Measurements from ENCODE around the gene SLC25A14. TPM values are rescaled to one million over a fixed set of nuclear protein-coding genes. Genes with fewer than 3 reads are reported as not detected.
A peak's percentile ranks its signal among the peaks of the same experiment; 100 is the strongest.

SLC25A14 gene
- total RNA-seq (10.6 and 14.5 TPM in 2 replicates), polyA plus RNA-seq (9.2 and 11.5 TPM in 2 replicates), polyA minus RNA-seq (9.7 and 20.5 TPM in 2 replicates), Bru-seq, nascent RNA (percentile 57 among the genes with signal in this experiment), BruChase-seq, experiment 1, labeled RNA remaining after a 6-hour chase (percentile 50 among the genes with signal in this experiment), BruChase-seq, experiment 2, labeled RNA remaining after a 2-hour chase (percentile 56 among the genes with signal in this experiment)
- 7.8 and 8.9 TPM in 2 replicates for polyA plus RNA-seq (2011; cell fraction: cytosol; rRNA removed)
- polyA plus RNA-seq (2011; cell fraction: nucleus; rRNA removed), result 36.4 and 53.2 TPM in 2 replicates
- 13.9 and 18.3 TPM in 2 replicates for polyA plus RNA-seq (2012)
- 5.4 TPM for polyA minus RNA-seq (2011; cell fraction: cytosol; rRNA and poly(A)+ RNA removed)
- 10.7 and 16.2 TPM in 2 replicates for polyA minus RNA-seq (2011; cell fraction: nucleus; rRNA and poly(A)+ RNA removed)
- long read RNA-seq, transcript SLC25A14-213 (10 exons, 1,403 nt), result major isoform, 7 of 27 reads
- long read RNA-seq, partial matches to known transcripts, result 0 of 27 reads
- long read RNA-seq, other reads (novel, unspliced or antisense), result 18 of 27 reads

GRCh38 chrX:130339408-130340222, at the start of gene SLC25A14:
Gene SLC25A14 (plus strand): TSS chrX:130339919. CDS start chrX:130340279, 360 bp downstream.
- Histone ChIP-seq H2AFZ (ENCODE audit: low read depth, low read length) (peak within 1 kb of the TSS; percentile 99), H3K9ac (replicated peaks; ENCODE audit: extremely low read depth, insufficient read depth, low read length) (peak within 1 kb of the TSS; percentile 72), H3K9me1 (replicated peaks; ENCODE audit: control insufficient read depth, extremely low read depth, insufficient read depth, low read length) (no peaks in the 10 kb centered on the region), H3K4me2 (ENCODE audit: insufficient read depth, low read length) (peak within 1 kb of the TSS; percentile 83), H3K9me3 (replicated peaks; ENCODE audit: control insufficient read depth, insufficient read depth, low read length) (no peaks in the 10 kb centered on the region), H3K4me1 (ENCODE audit: control insufficient read depth, extremely low read depth, insufficient read depth, low read length) (no peaks in the 10 kb centered on the region), H4K20me1 (replicated peaks; ENCODE audit: control insufficient read depth, extremely low read depth, insufficient read depth, low read length) (no peaks in the 10 kb centered on the region), H3K79me2 (ENCODE audit: control insufficient read depth, insufficient read depth, low read length) (no peaks in the 10 kb centered on the region), H3K27ac (ENCODE audit: insufficient read depth, low read depth, low read length) (peak within 1 kb of the TSS; percentile 42), H3K36me3 (ENCODE audit: control insufficient read depth in 2 of 2, extremely low read depth in 1 of 2, insufficient read depth in 2 of 2, low read length in 2 of 2) (no peaks in the 10 kb centered on the region), H3K4me3 (replicated peaks in 1 of 3; ENCODE audit: insufficient read depth in 1 of 3, low read depth in 1 of 3, low read length in 3 of 3) (peak within 1 kb of the TSS; percentile 53 to 90 (median 69)), H3K27me3 (ENCODE audit: control insufficient read depth in 2 of 2, insufficient read depth in 2 of 2, low read length in 2 of 2) (no peaks in the 10 kb centered on the region)
- no TSS peak for BruUV-seq (replicated peaks)
- TF ChIP-seq FOS (IDR thresholded peaks at IDR 0.05; ENCODE audit: borderline replicate concordance, insufficient read depth, low read length) (no peak), POLR2A (IDR thresholded peaks at IDR 0.05; ENCODE audit: low read depth, low read length) (no peak), JUN (IDR thresholded peaks at IDR 0.05; ENCODE audit: borderline replicate concordance, insufficient read depth, insufficient read length, low read depth) (no peak), MAX (IDR thresholded peaks at IDR 0.05; ENCODE audit: insufficient read depth, insufficient read length) (peak; percentile 5), GATA2 (IDR thresholded peaks at IDR 0.05; ENCODE audit: insufficient read depth, insufficient read length, low read depth, low read length) (no peak), EZH2 (IDR thresholded peaks at IDR 0.05; ENCODE audit: borderline replicate concordance, low read depth, low read length, severe bottlenecking) (no peak), MYC (IDR thresholded peaks at IDR 0.05; ENCODE audit: low read depth, low read length) (no peak)
- FAIRE-seq (peak; percentile 98), DNase-seq (ENCODE audit: low read depth, low spot score) (peak; percentile 67)
- dilution Hi-C loops (cut with MboI; ENCODE audit: extremely low pct_ligation_motif_present, low sequenced_read_pairs), result no loop called here
- ChIA-PET POLR2A (no interaction called here), CTCF (interaction anchor here (0.7 to 1.0 kb wide), 2 partner anchors 9 to 54 kb away, joined by 3 read pairs; no protein-coding TSS in a partner anchor)
- intact Hi-C loops (cut with micrococcal nuclease), result loop anchor here (1.0 to 5.0 kb wide), 3 partner anchors 63 to 564 kb away; partner anchors contain the start of genes ENOX2, RBMX2 and ZNF280C

All from endothelial cell of umbilical vein (primary cell).